NCI-H1105 treated with DMSO at 0.1 percent for 48 hours (cell line): Measurements from ENCODE around the gene EIF4E1B.

Source experiments
- DNase-seq: peaks from one replicate; lab custom pipeline; 2025; lab: John Stamatoyannopoulos, UW

EIF4E1B gene

GRCh38 chr5:176647030-176647842 is 16.8 kb downstream of the EIF4E1B start, which contains the start of gene TSPAN17:
Gene TSPAN17, plus strand, starts transcription at chr5:176647484. Its CDS starts 132 bp downstream, at chr5:176647616.
- DNase-seq, result peak; percentile 88

DNA sequence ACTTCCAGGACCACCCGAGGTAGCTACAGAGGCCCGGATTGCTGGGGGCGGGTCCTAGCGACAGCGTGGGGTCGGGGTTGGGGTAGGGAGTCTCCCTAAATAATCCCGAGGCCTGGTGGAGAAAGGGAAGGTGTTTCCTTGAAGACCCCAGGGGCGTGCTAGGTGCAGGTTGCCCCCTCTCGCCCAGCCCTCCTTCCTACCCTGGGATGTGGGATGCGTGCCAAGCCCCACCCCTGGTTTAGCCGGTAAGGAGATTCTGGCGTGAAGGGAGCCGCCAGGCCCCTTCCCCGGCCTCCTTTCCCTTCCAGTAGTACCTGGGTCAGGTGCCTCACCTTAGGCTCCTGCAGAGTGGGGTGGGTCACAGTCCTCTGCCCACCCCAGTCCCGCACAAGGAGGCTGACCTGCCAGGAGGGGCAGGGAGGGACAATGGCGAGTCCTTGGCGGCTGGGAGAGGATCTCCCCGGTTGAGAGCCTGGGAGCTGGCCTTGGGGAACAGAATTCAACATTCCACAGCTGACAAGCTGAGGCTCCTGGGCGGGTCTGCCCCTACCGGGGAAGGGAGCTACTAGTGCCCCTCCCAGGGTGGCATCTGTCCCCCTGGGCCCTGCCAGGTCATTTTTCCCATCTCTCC is 17.5 kb downstream of the EIF4E1B start:
- DNase-seq, result peak; percentile 32

GRCh38 chr5:176648474-176649194 is 18.2 kb downstream of the EIF4E1B start:
- DNase-seq, result no peak

DNA sequence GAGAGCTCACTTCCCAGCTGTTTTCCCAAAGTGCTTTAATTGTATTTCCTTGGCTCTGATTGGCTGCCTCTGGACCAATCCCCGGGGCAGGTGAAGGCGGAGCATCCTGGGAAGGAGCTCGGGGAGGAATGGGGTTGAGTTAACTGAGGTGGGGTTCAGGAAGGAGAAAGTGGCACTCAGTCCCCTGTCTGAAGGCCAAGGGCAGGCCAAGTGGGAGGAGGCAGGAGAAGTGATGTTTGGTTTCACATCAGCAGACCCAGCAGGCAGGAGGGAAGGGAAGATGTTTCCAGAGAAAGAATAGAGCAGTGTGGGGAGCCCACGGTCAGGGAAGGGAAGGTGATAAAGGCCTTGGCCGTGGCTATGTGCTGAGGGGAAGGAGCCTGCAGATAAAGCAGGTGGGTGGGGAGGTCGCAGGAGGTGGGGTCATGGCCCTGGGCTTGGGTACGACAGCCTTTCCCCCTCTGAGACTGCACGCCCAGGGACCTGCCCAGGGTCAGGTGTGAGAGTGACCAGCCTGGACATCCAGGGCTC is 19.9 kb downstream of the EIF4E1B start:
- no peak for DNase-seq

DNA sequence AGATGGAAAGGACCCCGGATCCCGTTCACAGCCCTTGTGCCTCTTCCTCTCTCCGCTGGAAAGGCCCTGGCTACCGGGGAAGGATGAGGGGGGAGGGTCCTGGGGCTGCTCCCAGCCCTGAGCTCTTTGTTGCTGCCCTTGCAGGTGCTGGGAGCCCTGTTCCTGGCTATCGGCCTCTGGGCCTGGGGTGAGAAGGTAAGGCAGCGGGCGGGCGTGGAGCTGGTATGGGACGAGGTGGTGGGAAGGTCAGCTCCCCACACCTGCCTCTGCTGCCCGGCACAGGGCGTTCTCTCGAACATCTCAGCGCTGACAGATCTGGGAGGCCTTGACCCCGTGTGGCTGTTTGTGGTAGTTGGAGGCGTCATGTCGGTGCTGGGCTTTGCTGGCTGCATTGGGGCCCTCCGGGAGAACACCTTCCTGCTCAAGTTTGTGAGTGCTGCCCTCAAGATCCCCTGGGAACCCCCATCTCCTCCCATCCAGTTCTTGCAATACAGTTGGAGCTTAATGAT is 21.1 kb downstream of the EIF4E1B start:
- DNase-seq, result no peak

GRCh38 chr5:176652136-176652535 is 21.7 kb downstream of the EIF4E1B start:
- peak; percentile 8 for DNase-seq

DNA sequence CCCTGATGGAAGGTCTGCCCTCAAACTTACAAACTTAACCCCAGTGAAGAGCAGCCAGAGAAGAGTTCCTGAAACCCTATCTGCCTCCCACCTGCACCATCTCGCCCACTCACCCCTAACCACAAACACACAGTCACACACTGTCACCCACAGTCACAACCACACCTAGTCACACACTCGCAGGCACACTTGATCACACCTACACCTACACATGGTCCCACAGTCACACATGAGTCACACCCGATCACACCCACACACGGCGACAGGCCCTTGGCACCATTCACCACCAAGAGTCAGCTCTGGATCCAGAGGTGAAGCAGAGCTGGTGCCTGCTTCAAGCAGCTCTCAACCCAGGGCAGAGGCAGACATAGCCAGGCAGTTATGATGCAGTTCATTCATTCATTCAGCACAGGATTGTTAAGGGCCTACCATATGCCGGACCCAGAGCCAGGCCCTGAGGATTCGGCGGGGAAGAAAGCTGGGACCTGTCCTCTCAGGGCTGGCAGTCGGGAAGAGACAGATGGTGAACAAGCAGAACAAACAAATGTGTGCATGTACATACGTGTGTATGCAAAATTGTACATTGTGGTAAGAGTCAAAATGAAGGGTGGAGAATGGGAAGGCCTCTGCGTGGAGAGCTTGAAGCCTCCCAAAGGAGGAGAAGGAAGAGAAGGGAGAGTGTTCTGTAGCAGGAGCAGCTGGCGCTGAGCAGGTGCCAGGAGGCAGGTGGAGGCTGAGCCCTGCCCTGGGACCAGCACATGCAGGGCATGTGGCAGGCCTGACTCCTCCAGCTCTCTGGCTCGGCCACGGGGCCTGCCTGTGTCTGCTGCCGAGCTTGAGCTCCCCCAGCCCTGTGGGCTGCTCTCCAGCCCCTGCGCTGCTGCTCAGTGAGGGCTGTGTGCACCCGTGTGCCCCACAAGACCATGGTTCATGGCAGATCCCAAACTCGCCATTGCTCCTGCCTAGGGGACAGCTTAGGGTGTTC is 23.2 kb downstream of the EIF4E1B start:
- DNase-seq, result no peak

GRCh38 chr5:176654856-176655255 is 24.4 kb downstream of the EIF4E1B start:
- DNase-seq, result no peak

- no peak for DNase-seq
Measured at GRCh38 chr5:176656467-176656990, 26.1 kb downstream of the EIF4E1B start.

GRCh38 chr5:176658007-176658599 is 27.6 kb downstream of the EIF4E1B start:
- peak; percentile 32 for DNase-seq

DNA sequence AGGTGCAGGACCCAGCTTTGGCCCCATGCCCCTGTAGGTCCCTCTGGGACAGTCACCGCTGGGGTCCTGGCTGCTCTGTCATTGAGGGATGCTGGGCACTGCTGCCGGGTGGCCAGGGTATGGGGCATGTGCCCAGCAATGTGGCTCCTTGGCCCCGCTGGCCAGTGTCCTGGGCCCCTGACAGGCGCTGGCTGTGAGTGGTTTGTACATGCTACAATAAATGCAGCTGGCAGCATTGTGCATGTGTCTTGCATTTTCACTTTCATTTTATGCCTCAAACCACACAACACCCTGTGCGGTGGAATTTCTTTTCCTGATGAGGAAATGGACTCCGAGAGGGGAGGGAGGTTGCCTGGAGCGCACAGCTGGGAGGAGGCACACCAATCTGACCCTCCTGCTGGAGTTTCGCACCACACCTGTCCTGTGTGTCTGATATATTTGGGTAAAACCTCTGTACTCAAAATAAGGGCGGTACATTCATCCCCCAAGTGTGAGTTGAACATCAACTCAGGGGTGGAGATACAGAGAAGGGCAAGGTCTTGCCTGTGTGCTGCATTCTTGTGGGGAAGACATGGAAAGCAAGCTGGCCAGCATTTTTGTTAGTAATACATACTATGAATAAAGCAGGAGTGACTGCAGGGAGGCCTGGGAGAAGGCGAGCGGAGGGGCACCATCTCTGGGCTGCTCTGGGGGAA is 28.5 kb downstream of the EIF4E1B start:
- no peak for DNase-seq

- DNase-seq, result no peak
Measured at GRCh38 chr5:176659512-176659839, 29.0 kb downstream of the EIF4E1B start.

DNA sequence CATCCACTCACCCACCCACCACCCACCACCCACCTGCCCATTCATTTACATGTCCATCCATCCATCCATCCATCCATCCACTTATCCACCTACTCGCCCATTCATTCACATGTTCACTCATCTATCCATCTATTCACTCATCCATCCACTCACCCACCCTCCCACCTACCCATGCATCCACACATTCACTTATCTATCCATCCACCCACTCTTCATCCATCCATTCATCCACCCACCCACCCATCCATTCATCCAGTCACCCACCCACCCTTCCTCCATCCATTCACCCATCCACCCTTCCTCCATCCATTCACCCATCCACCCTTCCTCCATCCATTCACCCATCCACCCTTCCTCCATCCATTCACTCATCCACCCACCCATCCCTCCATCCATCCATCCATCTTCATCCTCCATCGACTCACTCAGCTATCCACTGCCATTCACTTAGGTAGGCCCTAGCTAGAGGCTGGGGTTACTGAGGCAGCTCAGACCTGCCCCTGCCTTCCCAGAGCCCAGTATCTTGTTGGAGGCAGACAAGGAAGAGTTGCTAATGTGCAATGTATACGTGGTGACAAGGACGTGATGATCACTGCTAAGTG is 29.5 kb downstream of the EIF4E1B start:
- no peak for DNase-seq

GRCh38 chr5:176660530-176660859 is 30.0 kb downstream of the EIF4E1B start:
- DNase-seq, result no peak

- peak; percentile 48 for DNase-seq
Measured at GRCh38 chr5:176660860-176661641, 30.6 kb downstream of the EIF4E1B start.

GRCh38 chr5:176661676-176662075 is 31.2 kb downstream of the EIF4E1B start:
- DNase-seq, result no peak

DNA sequence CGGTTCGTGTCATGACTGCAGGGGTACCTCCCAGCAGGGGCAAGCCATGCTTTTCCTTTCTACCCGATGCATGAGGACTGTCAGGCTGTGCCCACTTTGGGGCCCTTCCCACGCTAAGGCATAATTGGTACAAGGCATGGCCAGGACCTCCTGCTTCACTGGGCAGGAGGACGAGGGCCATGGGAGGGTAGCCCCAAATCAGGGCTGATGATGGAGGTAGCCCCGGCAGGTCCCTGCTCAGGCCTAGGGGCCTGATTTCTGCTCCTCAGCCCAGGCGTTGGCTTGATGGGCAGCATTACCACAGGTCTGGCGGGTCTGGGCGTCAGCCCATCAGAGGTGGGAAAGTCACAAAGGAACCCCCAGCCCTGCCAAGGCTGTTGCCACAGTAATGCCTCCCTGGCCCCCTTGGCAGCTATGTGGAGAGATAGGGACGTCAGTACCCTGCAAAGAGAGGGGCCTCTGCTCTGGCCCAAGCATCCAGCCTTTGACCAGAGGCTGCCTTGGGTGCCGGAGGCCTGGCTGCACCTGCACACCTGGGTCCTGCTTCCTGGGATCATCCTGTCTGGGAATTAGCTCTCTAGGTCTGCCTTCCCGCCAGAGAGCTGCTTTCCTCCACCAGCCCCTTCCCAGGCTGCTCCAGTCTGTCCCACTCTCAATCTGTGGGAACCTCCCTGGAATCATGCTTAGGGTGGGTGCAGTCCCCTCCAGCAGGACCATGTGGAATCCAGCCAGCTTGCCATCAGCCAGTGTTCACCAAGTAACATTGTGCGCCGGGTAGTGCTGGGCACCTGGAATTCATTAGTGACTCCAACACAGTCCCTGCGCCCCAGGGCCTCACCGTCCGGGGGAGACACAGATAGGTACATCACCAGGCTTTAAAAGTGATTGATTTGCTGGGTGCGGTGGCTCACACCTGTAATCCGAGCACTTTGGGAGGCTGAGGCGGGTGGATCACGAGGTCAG is 32.2 kb downstream of the EIF4E1B start:
- no peak for DNase-seq

DNA sequence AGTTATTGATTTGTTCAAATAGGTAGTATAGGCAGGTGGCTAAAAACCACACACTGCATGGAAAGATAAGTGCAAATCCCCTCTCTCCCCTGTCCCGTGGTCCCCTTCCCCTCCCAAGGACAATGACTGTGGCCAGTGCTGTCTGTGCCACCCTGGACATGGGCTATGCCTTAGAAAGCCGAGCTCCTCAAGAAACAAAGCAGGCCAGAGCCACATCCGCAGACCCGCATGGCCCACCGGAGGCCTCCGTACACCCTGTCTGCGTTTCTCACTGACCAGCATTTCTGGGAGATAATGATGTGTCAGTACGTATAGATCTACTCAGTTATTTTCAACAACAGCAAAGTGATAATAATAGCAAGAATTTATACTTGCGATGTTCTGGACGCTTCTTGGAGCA is 33.1 kb downstream of the EIF4E1B start:
- no peak for DNase-seq
